T47D (cell line): Measurements from ENCODE around the gene PLCE1.
"Not testable (repeated sequence)": the region's sequence is repeated elsewhere in the genome, so short reads cannot be mapped to it uniquely, and the experiment has no call there.

Source experiments
- DNase-seq, 2 experiments: peaks; one replicate each; pipeline versions ENCODE4 v3.0.0 to v3.0.0-alpha.2; 2011 to 2012; ENCODE audit warnings: low read depth in 1 of 2, low spot score in 1 of 2
- JUND ChIP-seq: IDR thresholded peaks from 2 replicates; pipeline ENCODE4 v1.6.1; 2012; ENCODE audit warnings: low read depth
- in situ Hi-C: cut with HindIII; loops from 2 replicates; pipeline ENCODE4 v1.10.0; 2016; ENCODE audit warnings: low sequenced_read_pairs, low pct_unique_long_range_greater_than_20kb

The PLCE1 gene

DNA sequence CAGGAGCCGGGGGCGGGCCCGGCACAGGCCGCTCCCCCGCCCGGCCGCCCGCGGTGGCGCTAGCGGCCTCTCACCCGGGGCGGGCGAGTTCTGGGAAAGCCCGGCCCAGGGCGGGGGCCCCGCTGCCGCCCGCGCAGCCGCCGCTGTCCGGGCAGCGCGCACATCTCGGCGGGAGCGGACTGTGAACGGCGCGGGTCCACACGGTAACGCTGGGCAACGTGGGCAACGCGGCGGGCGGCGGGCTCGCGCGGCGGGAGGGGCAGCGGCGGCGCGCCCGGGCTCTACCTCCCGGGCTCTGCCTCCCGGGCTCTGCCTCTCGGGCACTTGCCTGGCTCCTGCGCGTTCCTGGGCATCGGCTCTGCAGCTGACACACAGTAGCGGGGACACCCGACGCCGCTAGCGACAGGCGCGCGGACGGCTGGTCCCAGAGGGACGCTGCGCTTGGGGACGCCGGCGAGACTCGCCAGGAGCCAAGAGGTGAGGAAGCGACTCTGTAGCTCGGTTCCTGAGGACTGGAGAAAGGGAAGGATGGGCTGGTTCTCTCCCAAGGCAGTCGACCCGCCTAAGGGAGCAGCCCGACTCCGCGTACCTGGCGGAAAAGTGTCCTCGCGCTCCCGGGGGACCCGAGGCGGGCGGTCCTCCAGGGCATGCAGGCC is at the start of gene PLCE1:
TSS of gene PLCE1 (plus strand) at position 150 of the 656 bp plus-strand sequence. CDS start 37,116 bp downstream, outside the sequence.
- in situ Hi-C loops: no loop called here
- no peak for TF ChIP-seq JUND
- peak; percentile 34 to 56 for DNase-seq

DNA sequence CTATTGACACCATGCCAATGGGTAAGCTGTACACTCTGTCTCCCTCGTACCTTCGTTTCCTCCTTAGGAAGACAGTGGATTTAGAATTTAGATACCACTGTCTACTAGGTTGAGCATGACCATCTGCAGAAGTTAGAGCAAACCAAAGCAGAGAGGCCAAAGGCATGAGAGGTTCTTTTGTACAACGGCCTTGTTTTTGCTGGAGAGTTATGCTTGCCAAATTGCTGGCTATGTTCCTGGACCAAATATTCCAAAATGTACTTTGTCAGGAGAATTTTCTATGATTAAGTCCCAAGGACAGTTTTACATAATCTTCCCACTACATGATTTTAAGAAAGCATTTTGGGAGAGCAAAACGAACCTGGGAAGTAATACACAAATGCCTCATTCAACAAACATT is 47.9 kb upstream of the PLCE1 start:
- in situ Hi-C loops: no loop called here
- TF ChIP-seq JUND: no peak

DNA sequence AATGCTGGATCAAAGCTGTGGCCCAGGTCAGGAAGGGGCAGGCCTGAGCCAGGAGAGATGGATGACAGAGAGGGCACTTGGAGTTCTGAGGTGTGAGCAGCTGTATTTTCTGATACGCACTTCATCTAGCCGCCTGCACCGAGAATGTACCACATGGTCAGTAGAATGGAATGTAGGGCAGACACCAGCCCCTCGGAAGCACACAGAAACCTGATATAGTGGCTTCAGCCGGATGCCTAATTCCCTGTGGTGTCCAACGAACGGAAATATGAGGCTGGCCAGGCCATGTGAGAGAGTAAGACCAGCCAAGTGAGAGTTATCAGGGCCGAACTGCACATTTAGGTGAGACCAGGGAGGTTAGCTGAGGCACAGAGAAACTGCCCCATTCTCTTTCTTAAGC is 46.7 kb upstream of the PLCE1 start:
- in situ Hi-C loops: no loop called here
- no peak for DNase-seq
- no peak for TF ChIP-seq JUND

More for the DNA sequence above, 47.9 kb upstream of the PLCE1 start:
- DNase-seq: no peak

DNA sequence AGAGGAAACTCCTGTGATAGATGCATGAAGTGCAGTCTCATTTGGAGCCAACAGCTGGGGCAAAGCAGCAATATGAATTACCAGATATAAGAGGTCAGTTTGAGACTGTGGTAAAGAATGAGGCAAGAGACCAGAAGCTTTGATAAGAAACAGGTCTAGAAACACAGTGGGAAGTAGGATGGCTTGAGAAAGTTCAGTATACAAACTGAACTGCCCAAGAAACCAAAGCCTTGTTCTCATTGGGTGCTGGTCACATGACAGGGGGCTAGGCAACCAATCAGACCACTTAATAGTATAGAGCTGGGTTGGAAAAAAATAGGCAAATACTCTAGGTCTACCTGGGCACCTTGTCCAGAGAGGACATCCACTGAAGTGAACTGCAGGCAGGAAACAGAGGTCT is 46.2 kb upstream of the PLCE1 start:
- in situ Hi-C loops: no loop called here
- DNase-seq: no peak
- no peak for TF ChIP-seq JUND

- no peak for DNase-seq
- TF ChIP-seq JUND: no peak
- in situ Hi-C loops: no loop called here
These were observed 41.8 kb upstream of the PLCE1 start for GRCh38 chr10:93951905-93952304.

DNA sequence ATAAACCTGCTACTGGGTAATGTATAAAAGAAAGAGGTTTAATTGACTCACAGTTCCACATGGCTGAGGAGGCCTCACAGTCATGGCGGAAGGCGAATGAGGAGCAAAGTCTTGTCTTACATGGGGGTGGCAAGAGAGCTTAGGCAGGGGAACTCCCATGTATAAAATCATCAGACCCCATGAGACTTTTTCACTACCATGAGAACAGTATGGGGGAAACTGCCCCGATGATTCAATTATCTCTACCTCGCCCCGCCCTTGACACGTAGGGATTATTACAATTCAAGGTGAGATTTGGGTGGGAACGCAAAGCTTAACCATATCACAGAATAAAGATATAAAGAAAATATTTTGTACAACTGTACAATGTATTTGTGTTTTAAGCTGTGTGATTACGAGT is 39.4 kb upstream of the PLCE1 start:
- DNase-seq: no peak
- in situ Hi-C loops: no loop called here
- TF ChIP-seq JUND: no peak

GRCh38 chr10:93954726-93955363 is 38.9 kb upstream of the PLCE1 start:
- TF ChIP-seq JUND: no peak
- in situ Hi-C loops: no loop called here
- no peak for DNase-seq

- in situ Hi-C loops: no loop called here
- TF ChIP-seq JUND: no peak
- DNase-seq: no peak
These were observed 34.9 kb upstream of the PLCE1 start for GRCh38 chr10:93958834-93959233.

- in situ Hi-C loops, DNase-seq: not testable (repeated sequence)
These were observed 32.7 kb upstream of the PLCE1 start for GRCh38 chr10:93960988-93961387.

DNA sequence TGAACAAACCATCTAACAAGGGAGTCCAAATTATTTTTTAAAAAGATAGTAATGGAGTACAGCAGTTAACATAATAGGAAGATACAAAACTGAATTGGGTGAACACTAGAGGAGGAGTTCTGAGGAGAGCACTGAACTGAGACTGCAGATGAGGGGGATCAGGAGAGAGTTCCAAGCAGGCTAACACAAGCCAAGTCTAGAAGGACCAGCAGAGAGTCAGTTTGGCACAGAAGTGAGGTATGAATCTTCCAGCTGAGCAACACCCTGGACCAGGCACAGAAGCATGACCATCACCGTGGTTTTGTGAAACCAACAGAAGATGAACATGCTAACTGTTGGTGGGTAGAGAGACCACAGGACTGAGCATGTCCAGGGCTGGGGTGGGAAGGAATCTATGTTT is 30.8 kb upstream of the PLCE1 start:
- no peak for TF ChIP-seq JUND
- in situ Hi-C loops: no loop called here
- no peak for DNase-seq

DNA sequence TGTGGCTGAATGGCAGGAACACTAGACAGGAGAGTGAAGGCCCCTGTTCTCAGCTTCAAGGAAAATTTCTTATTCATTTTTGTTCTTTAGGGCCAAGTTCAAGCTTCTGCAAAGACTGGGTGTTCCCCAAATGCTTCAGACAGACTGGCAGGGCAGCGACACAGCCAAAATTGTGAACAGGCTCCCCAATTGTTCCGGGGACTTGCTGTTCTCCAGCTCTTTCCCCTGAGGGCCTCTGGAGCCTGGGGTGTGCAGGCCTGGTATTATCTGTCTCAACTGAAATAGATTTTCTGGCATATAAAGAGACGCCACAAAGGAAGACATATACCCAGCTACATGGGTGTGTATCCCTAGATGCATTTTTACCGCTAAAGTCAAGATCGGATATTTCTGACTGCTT is 30.3 kb upstream of the PLCE1 start:
- TF ChIP-seq JUND: no peak
- in situ Hi-C loops: no loop called here
- no peak for DNase-seq

DNA sequence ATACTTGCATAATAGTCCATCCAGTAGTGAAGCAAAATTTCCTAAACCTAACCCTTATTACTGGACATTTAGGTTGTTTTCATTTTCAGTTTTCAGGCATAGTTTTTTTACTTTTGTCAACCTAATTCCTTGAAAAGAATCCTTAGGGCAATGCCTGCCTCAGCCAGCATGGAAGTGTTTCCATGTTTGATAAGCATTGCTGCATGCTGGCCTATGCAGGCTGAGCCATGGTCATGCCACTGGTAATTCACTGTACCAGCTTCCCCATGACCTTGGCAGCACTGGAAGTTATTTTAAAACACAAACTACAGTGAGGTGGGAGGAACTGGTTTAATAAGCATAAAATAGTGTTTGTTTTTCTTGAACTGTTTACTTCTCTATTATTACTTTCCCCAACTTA is 27.8 kb upstream of the PLCE1 start:
- no peak for TF ChIP-seq JUND
- DNase-seq: no peak
- in situ Hi-C loops: no loop called here

- no peak for DNase-seq
- no peak for TF ChIP-seq JUND
- in situ Hi-C loops: no loop called here
These were observed 26.0 kb upstream of the PLCE1 start for GRCh38 chr10:93967756-93968155.

DNA sequence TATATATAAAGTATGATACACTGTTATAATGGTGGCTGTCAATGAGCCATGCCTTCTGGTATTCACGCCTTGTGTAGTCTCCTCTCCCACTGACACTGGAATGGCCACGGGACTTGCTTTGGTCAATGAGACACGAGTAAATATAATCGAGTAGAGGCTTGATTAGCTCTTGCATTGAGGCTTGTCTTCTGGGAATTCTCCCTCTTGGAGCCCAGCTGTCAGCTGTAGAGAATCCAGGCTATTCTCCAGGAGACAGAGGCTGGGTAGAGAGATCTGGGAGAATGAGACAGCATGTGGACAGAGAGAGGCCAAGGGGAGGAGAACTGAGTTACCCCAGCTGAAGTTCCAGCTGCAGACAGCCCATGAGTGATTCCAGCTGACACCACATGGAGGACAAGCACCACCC is 25.2 kb upstream of the PLCE1 start:
- TF ChIP-seq JUND: no peak
- DNase-seq: no peak
- in situ Hi-C loops: no loop called here

GRCh38 chr10:93970433-93971010 is 23.2 kb upstream of the PLCE1 start:
- DNase-seq, in situ Hi-C loops: not testable (repeated sequence)
